GM18909 (cell line): ENCODE data around the gene DNAH5.

Source experiments
- ATAC-seq: cut with Tn5 transposase; IDR thresholded peaks from one replicate; pipeline ENCODE4 v1.9.1; 2021; ENCODE audit warnings: mild to moderate bottlenecking; ENCODE audit not compliant: unreplicated experiment, poor library complexity

Gene DNAH5

GRCh38 chr5:13941468-13941867 is 3.0 kb downstream of the DNAH5 start:
- no peak for ATAC-seq

- no peak for ATAC-seq
These were observed 4.8 kb downstream of the DNAH5 start for GRCh38 chr5:13939638-13940037.

DNA sequence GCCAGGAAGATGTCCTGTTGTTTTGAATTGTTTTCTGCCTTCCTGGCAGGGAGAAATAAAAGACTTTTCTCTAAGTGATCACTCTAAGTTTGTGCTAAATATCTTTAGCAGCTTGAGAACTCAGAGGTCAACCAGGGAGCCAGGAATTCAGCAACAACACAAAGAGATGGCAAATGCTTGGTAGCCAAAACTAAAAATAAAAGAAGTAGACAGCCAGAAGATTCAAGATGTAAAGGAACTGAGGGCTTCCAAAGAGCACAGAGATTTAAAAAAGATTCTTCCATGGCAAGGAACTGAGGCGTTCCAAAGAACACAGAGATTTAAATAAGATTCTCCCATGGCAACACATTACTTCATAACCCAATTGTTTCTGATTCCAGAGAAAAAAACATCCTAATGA is 9.6 kb downstream of the DNAH5 start:
- ATAC-seq, result no peak

DNA sequence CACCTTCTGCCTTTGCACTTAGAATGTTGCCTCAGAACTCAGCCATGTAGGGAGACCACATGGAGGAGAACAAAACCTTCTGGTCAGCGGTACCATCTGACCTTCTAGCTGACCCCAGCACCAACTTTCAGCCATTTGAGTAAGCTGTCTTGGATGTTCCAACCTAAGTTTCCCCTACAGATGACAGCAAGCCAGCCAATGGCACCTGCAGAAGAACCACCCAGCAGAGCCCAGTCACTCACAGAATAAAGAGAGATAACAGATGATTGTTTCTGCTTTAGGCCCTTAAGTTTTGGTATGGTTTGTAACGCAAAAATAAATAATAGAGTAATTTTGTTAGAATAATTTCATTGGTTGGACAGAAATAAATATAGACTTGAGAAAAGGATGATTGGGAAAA is 10.4 kb downstream of the DNAH5 start:
- ATAC-seq, result no peak

DNA sequence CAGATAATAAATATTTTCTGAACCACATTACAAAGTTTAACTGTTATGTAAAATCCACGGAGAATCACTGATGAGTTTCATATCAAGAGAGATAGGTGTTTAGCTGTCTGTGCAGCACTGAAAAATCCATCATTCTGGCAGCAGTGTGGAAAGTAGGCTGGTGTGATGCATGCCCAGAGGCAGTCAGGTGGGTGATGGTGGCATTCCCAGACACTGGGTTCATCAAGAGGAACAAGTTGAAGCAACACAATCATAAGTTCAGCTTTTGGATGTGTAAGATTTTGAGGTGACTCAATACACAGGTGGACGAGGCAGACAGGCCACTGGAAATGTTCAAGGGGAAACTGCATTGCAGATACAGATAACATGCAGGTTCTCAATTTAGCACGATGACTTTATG is 11.9 kb downstream of the DNAH5 start:
- no peak for ATAC-seq

GRCh38 chr5:13932011-13932410 is 12.5 kb downstream of the DNAH5 start:
- no peak for ATAC-seq

- no peak for ATAC-seq
These were observed 13.8 kb downstream of the DNAH5 start for GRCh38 chr5:13930541-13931171.

DNA sequence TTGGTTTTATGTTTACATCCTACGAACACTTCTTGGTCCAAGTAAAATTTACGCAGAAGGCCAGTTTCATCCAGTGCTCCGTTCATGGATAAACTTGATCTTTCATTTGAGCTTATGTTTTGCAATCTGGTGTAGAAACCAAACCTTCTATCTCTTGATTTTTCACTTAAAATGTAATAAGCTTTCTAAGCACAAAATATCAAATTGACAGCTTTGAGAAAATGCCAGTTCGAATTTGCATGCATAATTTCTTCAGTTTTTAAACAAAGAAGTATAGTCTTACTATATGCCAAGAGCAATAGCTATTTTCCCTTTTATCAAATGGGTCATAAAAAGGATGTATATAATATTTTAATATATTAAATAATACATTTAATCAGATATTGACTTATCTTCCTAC is 17.8 kb downstream of the DNAH5 start:
- no peak for ATAC-seq

- no peak for ATAC-seq
These were observed 22.9 kb downstream of the DNAH5 start for GRCh38 chr5:13921578-13921977.

- no peak for ATAC-seq
These were observed 24.7 kb downstream of the DNAH5 start for GRCh38 chr5:13919786-13920185.

GRCh38 chr5:13919087-13919486 is 25.4 kb downstream of the DNAH5 start:
- no peak for ATAC-seq

- no peak for ATAC-seq
These were observed 27.4 kb downstream of the DNAH5 start for GRCh38 chr5:13917061-13917460.

DNA sequence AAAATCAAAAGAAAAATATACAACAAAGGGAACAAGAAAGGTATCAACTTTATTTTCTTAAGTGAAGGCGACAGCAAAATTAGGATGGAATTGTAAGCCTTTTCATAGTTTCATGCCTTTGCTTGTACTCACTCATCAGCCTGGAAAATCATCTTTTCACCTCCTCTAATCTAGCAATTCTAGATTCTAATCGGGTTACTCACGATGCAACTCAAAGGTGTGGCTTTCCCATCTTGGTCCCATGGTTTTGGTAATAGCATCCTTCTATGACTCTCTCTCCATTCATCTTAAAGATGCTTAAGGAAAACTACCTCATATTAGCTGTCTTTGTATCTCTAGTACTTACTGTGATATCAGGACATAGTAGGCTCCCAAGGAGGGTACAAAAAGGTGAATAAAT is 30.5 kb downstream of the DNAH5 start:
- ATAC-seq, result no peak

GRCh38 chr5:13910637-13911288 is 33.7 kb downstream of the DNAH5 start:
- no peak for ATAC-seq

GRCh38 chr5:13910201-13910600 is 34.3 kb downstream of the DNAH5 start:
- ATAC-seq, result no peak

DNA sequence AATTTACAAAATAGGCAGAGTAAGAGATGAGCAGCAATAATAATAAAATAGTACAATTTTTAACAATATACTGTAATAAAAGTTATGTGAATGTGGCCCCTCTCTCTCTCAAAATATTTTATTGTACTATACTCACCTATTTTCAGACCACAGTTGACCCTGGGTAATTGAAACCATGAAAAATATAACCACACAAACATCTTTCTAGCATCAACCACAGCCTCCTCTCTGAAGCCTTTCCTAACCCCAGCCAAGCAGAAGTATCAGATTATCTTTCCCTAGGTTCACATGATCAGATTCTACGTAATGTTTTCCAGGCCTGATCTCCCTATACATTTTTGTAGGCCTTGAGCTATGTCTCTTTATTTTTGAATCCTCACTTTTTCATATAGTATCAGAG is 35.2 kb downstream of the DNAH5 start:
- no peak for ATAC-seq

- ATAC-seq, result no peak
These were observed 45.9 kb downstream of the DNAH5 start for GRCh38 chr5:13898569-13898968.

GRCh38 chr5:13878357-13878756 is 66.1 kb downstream of the DNAH5 start:
- no peak for ATAC-seq

GRCh38 chr5:13866792-13867191 is 77.7 kb downstream of the DNAH5 start:
- ATAC-seq, result no peak

DNA sequence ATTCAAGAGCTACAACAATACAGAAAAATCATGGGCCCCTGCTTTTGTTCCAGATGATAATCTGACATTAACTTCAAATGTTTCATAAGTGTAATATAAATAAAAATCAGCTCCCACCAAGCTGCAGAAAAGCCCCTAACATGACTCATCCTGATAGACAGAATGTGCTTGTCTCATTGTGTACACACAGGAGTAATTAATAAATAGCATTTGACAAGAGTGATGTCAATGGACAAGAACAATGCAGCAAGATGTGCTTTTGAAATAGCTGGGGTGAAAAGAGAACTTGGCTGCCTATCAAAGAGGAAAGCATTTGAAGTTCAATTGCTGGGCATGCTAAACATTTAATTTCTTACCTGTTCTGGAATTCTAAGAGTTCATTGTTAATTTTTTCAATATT is 79.2 kb downstream of the DNAH5 start:
- no peak for ATAC-seq

GRCh38 chr5:13860146-13860545 is 84.3 kb downstream of the DNAH5 start:
- ATAC-seq, result no peak

- no peak for ATAC-seq
These were observed 85.0 kb downstream of the DNAH5 start for GRCh38 chr5:13859270-13860065.
